ENCODE results near the gene NRCAM. TPM values are rescaled to one million over a fixed set of nuclear protein-coding genes. Genes with fewer than 3 reads are reported as not detected.

NRCAM gene
- polyA plus RNA-seq, 1 donor: 11.8 TPM

DNA sequence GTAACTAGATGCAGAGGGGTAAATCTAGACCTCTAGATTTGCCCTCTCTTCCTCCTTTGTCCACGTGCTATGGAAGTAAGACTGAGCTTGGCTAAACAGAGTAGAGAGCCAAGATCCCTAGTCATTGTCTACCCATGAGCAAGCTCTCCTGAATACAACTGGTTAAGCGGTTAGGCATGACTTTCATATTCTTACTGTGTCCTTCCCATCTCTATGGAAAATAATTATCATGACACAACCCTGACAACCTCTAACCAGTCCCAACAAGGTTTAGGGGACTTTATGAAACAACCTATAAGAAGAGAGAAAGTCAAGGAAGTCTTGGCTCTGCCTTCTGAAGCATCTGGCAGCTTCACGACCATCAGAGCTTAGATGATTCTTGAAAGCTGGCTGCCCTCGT, 318.2 kb downstream of the NRCAM start:
- no peaks in the 10 kb centered on the region for H3K4me1 ChIP-seq (ENCODE audit: control insufficient read depth, insufficient read depth, low read length)
- no CpG with 5 or more reads among the region's 4 CpGs for WGBS (ENCODE audit: insufficient coverage, low lambda C conversion rate)
- DNase-seq: no peak
- no peak overlapping the region for H3K27ac ChIP-seq (ENCODE audit: low read length)
- H3K27me3 ChIP-seq (ENCODE audit: control insufficient read depth, insufficient read depth, low read length): no peaks in the 10 kb centered on the region
- no peaks in the 10 kb centered on the region for H3K36me3 ChIP-seq (ENCODE audit: control insufficient read depth, insufficient read depth, low read length)
- H3K4me3 ChIP-seq (ENCODE audit: low read length): no peak overlapping the region
- H3K9me3 ChIP-seq (ENCODE audit: control insufficient read depth, low read depth, low read length): no peaks in the 10 kb centered on the region

DNA sequence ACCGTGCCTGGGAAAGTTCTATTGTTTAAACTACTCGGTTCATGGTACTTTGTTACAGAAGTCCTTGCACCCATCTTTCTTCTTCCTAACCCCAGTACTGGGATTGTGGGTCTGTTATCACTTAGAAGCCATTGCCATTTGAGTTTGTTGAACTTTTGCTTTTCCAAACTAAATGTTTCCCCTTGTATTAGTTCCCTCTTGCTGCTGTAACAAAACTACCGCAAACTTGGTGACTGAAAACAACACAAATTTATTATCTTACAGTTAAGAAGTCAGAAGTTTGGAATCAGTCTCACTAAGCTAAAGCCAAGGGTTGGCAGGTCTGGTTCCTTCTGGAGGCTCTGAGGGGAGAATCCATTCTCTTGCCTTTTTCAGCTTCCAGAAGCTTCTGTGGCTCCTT, 319.2 kb downstream of the NRCAM start:
- WGBS (ENCODE audit: insufficient coverage, low lambda C conversion rate): 100% methylated on average over 1 of the region's 3 CpGs
- DNase-seq: no peak
- H3K27me3 ChIP-seq (ENCODE audit: control insufficient read depth, insufficient read depth, low read length): no peaks in the 10 kb centered on the region

GRCh38 chr7:108136191-108136688, 320.0 kb downstream of the NRCAM start:
- WGBS (ENCODE audit: insufficient coverage, low lambda C conversion rate): 60% methylated on average over 1 of the region's 4 CpGs
- Histone ChIP-seq H3K27me3 (ENCODE audit: control insufficient read depth, insufficient read depth, low read length) (no peaks in the 10 kb centered on the region), H3K36me3 (ENCODE audit: control insufficient read depth, insufficient read depth, low read length) (no peaks in the 10 kb centered on the region), H3K4me3 (ENCODE audit: low read length) (no peak overlapping the region), H3K4me1 (ENCODE audit: control insufficient read depth, insufficient read depth, low read length) (no peaks in the 10 kb centered on the region), H3K9me3 (ENCODE audit: control insufficient read depth, low read depth, low read length) (no peaks in the 10 kb centered on the region), H3K27ac (ENCODE audit: low read length) (no peak overlapping the region)
- no peak for DNase-seq

More for the DNA sequence above, 319.2 kb downstream of the NRCAM start:
- H3K9me3 ChIP-seq (ENCODE audit: control insufficient read depth, low read depth, low read length): no peaks in the 10 kb centered on the region
- H3K4me3 ChIP-seq (ENCODE audit: low read length): no peak overlapping the region
- H3K4me1 ChIP-seq (ENCODE audit: control insufficient read depth, insufficient read depth, low read length): no peaks in the 10 kb centered on the region
- H3K27ac ChIP-seq (ENCODE audit: low read length): no peak overlapping the region
- H3K36me3 ChIP-seq (ENCODE audit: control insufficient read depth, insufficient read depth, low read length): no peaks in the 10 kb centered on the region

DNA sequence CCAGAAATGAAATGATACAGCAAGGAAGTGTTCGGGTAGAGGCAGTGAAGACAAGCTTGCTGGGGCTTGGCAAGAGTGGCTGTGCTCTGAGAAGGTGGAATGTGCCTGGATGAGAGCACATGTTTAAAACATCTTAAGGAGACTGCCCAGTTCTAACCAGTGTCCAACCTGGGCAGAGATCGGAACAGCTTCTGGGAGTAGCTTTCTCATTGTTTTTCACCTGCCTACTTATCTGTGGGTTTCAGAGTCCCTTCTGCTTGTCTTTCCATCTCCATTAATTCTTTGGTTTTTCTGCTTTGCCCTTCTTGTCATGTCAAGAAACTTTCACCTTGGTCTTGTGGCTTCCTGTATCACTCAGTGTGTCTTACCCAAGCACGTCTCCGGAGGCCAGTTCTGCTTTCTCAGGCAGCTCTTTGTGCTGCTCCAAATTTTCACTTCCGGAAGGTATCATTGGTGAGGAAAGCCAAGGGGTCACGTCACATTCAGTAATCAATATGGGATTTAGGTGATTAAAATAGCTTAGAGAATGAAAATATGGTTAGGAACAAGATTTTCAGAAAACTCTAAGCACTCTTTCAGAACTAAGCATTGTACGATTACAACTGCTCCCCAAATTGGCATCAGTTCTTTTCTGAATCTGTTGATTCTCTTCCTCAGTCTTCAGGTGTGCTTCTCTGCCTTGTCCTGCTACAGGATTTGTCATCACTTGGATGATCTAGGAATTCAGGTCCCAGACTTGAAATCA, 320.6 kb downstream of the NRCAM start:
- Histone ChIP-seq H3K27ac (ENCODE audit: low read length) (no peak overlapping the region), H3K27me3 (ENCODE audit: control insufficient read depth, insufficient read depth, low read length) (no peaks in the 10 kb centered on the region), H3K4me3 (ENCODE audit: low read length) (no peak overlapping the region), H3K4me1 (ENCODE audit: control insufficient read depth, insufficient read depth, low read length) (no peaks in the 10 kb centered on the region), H3K9me3 (ENCODE audit: control insufficient read depth, low read depth, low read length) (no peaks in the 10 kb centered on the region), H3K36me3 (ENCODE audit: control insufficient read depth, insufficient read depth, low read length) (no peaks in the 10 kb centered on the region)
- DNase-seq: no peak
- 67% methylated on average over 1 of the region's 7 CpGs for WGBS (ENCODE audit: insufficient coverage, low lambda C conversion rate)

- H3K27ac ChIP-seq (ENCODE audit: low read length): no peak overlapping the region
- H3K27me3 ChIP-seq (ENCODE audit: control insufficient read depth, insufficient read depth, low read length): no peaks in the 10 kb centered on the region
- H3K36me3 ChIP-seq (ENCODE audit: control insufficient read depth, insufficient read depth, low read length): no peaks in the 10 kb centered on the region
- no CpG with 5 or more reads among the region's 1 CpG for WGBS (ENCODE audit: insufficient coverage, low lambda C conversion rate)
- H3K9me3 ChIP-seq (ENCODE audit: control insufficient read depth, low read depth, low read length): no peaks in the 10 kb centered on the region
- H3K4me1 ChIP-seq (ENCODE audit: control insufficient read depth, insufficient read depth, low read length): no peaks in the 10 kb centered on the region
- DNase-seq: no peak
- H3K4me3 ChIP-seq (ENCODE audit: low read length): no peak overlapping the region
Measured at GRCh38 chr7:108134486-108134885, 321.8 kb downstream of the NRCAM start.

DNA sequence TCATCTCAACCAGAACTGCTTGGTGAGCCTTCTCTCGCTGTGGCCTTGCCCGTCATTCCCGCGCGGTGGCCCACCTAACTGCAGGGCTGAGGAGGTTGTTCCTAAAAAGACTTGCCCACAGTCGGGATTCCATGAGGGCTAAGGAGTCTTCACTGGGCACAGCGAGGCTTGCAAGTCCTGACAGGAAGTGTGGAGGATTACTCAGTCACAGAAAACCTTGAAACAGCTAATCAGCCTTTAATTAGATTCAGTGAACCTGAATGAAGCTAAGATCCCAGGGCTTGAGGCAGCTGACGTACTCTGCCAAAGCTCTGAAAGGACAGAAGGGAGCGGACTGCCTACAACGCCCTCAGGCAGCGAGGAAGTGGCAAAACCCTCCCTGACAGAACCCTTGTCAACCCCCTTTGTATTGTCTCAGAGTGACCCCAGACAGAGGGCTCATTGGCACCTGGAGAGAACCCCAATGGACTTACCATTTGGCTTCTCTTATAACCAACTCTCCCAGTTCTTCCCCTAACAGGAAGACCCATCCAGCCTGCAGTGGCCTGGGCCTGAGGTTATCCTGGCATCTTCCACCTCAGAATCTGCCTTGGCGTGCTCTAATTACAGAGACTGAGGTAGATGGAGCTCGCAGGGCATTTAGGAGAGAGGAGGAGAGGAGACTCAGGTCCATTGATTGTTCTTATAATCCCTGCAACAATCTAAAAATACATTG, 323.5 kb downstream of the NRCAM start:
- no peak overlapping the region for H3K27ac ChIP-seq (ENCODE audit: low read length)
- DNase-seq: no peak
- WGBS (ENCODE audit: insufficient coverage, low lambda C conversion rate): 80% methylated on average over 1 of the region's 13 CpGs

DNA sequence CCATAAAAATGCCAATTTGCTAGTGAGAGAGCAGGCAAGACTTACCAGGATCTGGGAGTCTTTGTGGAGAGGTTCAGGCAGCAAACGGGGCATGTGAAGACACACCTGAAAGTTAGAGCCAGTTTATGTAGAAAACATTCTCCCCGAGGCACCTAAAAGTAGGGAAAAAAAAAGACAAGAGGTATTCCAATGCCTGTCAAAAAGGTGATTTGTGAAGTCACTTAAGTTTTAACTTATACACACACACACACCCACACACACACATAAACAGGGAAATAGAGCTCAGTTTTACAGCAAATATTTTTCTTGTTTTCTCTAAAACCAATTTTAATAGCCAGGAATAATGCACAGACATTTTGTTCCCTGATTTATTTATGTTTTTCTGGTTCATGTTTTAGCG, 326.0 kb downstream of the NRCAM start, which contains the start of gene LAMB4:
Gene LAMB4 (minus strand): TSS at position 101 of the 400 bp plus-strand sequence. CDS start 7,197 bp downstream, outside the sequence.
- DNase-seq: no peak
- WGBS (ENCODE audit: insufficient coverage, low lambda C conversion rate): 82% methylated on average over 3 of the region's 3 CpGs
- no peaks in the 10 kb centered on the region for H3K36me3 ChIP-seq (ENCODE audit: control insufficient read depth, insufficient read depth, low read length)
- H3K27ac ChIP-seq (ENCODE audit: low read length): no peak within 1 kb of the TSS
- H3K27me3 ChIP-seq (ENCODE audit: control insufficient read depth, insufficient read depth, low read length): no peaks in the 10 kb centered on the region
- no peak within 1 kb of the TSS for H3K4me3 ChIP-seq (ENCODE audit: low read length)
- no peaks in the 10 kb centered on the region for H3K9me3 ChIP-seq (ENCODE audit: control insufficient read depth, low read depth, low read length)
- no peaks in the 10 kb centered on the region for H3K4me1 ChIP-seq (ENCODE audit: control insufficient read depth, insufficient read depth, low read length)

More for the DNA sequence above, 323.5 kb downstream of the NRCAM start:
- H3K4me3 ChIP-seq (ENCODE audit: low read length): no peak overlapping the region
- H3K4me1 ChIP-seq (ENCODE audit: control insufficient read depth, insufficient read depth, low read length): no peaks in the 10 kb centered on the region
- H3K36me3 ChIP-seq (ENCODE audit: control insufficient read depth, insufficient read depth, low read length): no peaks in the 10 kb centered on the region
- H3K27me3 ChIP-seq (ENCODE audit: control insufficient read depth, insufficient read depth, low read length): no peaks in the 10 kb centered on the region
- no peaks in the 10 kb centered on the region for H3K9me3 ChIP-seq (ENCODE audit: control insufficient read depth, low read depth, low read length)

DNA sequence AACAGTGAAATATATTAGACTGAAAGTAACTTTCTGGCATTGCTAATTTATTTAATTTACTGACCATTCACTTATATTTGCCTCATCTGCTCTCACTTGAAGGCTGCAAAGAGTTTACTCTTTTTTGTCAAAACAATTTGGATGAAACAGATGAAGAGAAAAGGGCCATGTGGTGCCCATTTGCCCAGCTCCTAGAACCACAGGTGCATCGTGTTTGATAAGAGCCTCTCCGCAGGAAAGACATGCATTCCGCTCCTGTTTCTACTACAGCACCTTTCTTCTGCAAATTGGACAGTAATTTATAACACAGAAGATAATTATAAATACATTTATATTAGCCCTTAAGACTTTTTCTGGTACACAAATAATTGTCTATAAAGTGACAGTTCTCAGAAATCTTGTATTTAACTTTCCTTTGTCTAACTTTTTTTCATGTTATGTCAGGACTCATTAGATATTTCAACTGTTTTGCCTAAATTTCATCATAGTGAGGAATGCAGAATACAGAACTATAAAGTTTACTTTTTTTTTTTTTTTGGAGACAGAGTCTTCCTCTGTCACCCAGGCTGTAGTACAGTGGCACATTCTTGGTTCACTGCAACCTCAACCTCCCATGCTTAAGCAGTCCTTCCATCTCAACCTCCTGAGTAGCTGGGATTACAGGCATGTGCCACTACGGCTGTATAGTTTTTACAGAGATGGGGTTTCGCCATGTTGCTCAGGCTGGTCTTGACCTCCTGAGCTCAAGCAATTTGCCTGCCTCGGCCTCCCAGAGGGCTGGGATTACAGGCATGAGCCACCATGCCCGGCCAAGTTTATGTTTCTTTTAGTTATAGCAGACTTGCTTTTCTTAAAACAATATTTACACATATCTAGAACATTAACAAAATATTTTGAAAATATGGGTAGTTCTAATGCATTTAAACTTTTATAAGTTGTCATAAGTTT, 326.9 kb downstream of the NRCAM start:
- no CpG with 5 or more reads among the region's 7 CpGs for WGBS (ENCODE audit: insufficient coverage, low lambda C conversion rate)
- Histone ChIP-seq H3K27me3 (ENCODE audit: control insufficient read depth, insufficient read depth, low read length) (no peaks in the 10 kb centered on the region), H3K9me3 (ENCODE audit: control insufficient read depth, low read depth, low read length) (no peaks in the 10 kb centered on the region)

GRCh38 chr7:108128514-108128913, 327.7 kb downstream of the NRCAM start:
- Histone ChIP-seq H3K4me3 (ENCODE audit: low read length) (no peak overlapping the region), H3K9me3 (ENCODE audit: control insufficient read depth, low read depth, low read length) (no peaks in the 10 kb centered on the region), H3K27me3 (ENCODE audit: control insufficient read depth, insufficient read depth, low read length) (no peaks in the 10 kb centered on the region), H3K27ac (ENCODE audit: low read length) (no peak overlapping the region), H3K36me3 (ENCODE audit: control insufficient read depth, insufficient read depth, low read length) (no peaks in the 10 kb centered on the region), H3K4me1 (ENCODE audit: control insufficient read depth, insufficient read depth, low read length) (peaks cover 3% of the 10 kb centered on the region)
- WGBS (ENCODE audit: insufficient coverage, low lambda C conversion rate): 100% methylated on average over 1 of the region's 3 CpGs
- DNase-seq: no peak

More for the DNA sequence above, 326.9 kb downstream of the NRCAM start:
- Histone ChIP-seq H3K27ac (ENCODE audit: low read length) (no peak overlapping the region), H3K36me3 (ENCODE audit: control insufficient read depth, insufficient read depth, low read length) (no peaks in the 10 kb centered on the region), H3K4me3 (ENCODE audit: low read length) (no peak overlapping the region), H3K4me1 (ENCODE audit: control insufficient read depth, insufficient read depth, low read length) (peaks cover 3% of the 10 kb centered on the region)
- no peak for DNase-seq

DNA sequence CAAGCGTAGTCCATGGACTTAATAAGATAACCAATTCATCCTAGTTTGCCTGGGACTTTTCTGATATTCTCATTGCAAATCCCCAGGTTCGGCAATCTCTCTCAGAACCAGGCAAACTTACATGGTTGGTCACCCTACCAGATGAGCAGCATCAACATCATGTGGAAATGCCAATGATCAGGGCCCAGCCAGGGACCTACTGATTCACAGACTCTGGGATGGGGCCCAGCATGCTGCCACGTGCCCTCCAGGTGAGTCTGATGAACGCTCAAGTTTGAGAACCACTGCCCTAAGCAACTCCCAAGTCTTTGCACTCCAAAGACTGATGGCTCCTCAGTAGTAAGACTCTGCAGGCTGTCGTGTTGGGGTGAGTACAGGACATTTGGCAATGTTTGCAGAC, 328.8 kb downstream of the NRCAM start:
- Histone ChIP-seq H3K36me3 (ENCODE audit: control insufficient read depth, insufficient read depth, low read length) (no peaks in the 10 kb centered on the region), H3K27me3 (ENCODE audit: control insufficient read depth, insufficient read depth, low read length) (no peaks in the 10 kb centered on the region), H3K27ac (ENCODE audit: low read length) (no peak overlapping the region), H3K9me3 (ENCODE audit: control insufficient read depth, low read depth, low read length) (no peaks in the 10 kb centered on the region), H3K4me1 (ENCODE audit: control insufficient read depth, insufficient read depth, low read length) (peaks cover 3% of the 10 kb centered on the region), H3K4me3 (ENCODE audit: low read length) (no peak overlapping the region)
- WGBS (ENCODE audit: insufficient coverage, low lambda C conversion rate): 88% methylated on average over 1 of the region's 5 CpGs
- DNase-seq: no peak

Measured in large intestine (tissue), 3 donors.